Glutamatergic neuron (in vitro differentiated cells): ENCODE results near the gene GNAQ. TPM values are rescaled to one million over a fixed set of nuclear protein-coding genes. Genes with fewer than 3 reads are reported as not detected.

Experiments used
- DNase-seq: peaks from one replicate; pipeline ENCODE4 v3.0.0; 2022
- H3K27ac Mint-ChIP-seq: one replicate; pipeline ENCODE4 v1.8.0; 2020; ENCODE audit warnings: mild to moderate bottlenecking, mixed read lengths, inconsistent platforms; ENCODE audit not compliant: unreplicated experiment
- H3K27me3 Mint-ChIP-seq: one replicate; pipeline ENCODE4 v1.8.0; 2020; ENCODE audit warnings: mild to moderate bottlenecking, moderate library complexity, mixed read lengths, inconsistent platforms; ENCODE audit not compliant: unreplicated experiment
- H3K36me3 Mint-ChIP-seq: one replicate; pipeline ENCODE4 v1.8.0; 2020; ENCODE audit warnings: mild to moderate bottlenecking, mixed read lengths, inconsistent platforms; ENCODE audit not compliant: unreplicated experiment
- H3K4me1 Mint-ChIP-seq: one replicate; pipeline ENCODE4 v1.8.0; 2020; ENCODE audit warnings: mild to moderate bottlenecking, low read depth, mixed read lengths, inconsistent platforms; ENCODE audit not compliant: unreplicated experiment
- H3K4me3 Mint-ChIP-seq: one replicate; pipeline ENCODE4 v1.8.0; 2020; ENCODE audit warnings: mild to moderate bottlenecking, mixed read lengths, inconsistent platforms; ENCODE audit not compliant: unreplicated experiment
- H3K9me3 Mint-ChIP-seq: one replicate; pipeline ENCODE4 v1.8.0; 2020; ENCODE audit warnings: mild to moderate bottlenecking, moderate library complexity, mixed read lengths, inconsistent platforms; ENCODE audit not compliant: unreplicated experiment
- total RNA-seq: library from RNA; stranded (reverse); fragmentation: NEBNext Ultra II Directional; extraction: Animal tissue kit (Norgen Biotek cat#: 25700); gene quantifications from one replicate; pipeline ENCODE4 v1.2.1, GENCODE V29; 2021; ENCODE audit not compliant: unreplicated experiment
- TF ChIP-seq, protein P1 (sequence below): fragments of 200-600 bp; sonication (generic); IDR thresholded peaks from one replicate; pipeline ENCODE4 v1.5.0; 2021; ENCODE audit not compliant: partially characterized antibody, unreplicated experiment

The GNAQ gene
- total RNA-seq, 1 donor from 2014 or later, result 72.8 TPM

DNA sequence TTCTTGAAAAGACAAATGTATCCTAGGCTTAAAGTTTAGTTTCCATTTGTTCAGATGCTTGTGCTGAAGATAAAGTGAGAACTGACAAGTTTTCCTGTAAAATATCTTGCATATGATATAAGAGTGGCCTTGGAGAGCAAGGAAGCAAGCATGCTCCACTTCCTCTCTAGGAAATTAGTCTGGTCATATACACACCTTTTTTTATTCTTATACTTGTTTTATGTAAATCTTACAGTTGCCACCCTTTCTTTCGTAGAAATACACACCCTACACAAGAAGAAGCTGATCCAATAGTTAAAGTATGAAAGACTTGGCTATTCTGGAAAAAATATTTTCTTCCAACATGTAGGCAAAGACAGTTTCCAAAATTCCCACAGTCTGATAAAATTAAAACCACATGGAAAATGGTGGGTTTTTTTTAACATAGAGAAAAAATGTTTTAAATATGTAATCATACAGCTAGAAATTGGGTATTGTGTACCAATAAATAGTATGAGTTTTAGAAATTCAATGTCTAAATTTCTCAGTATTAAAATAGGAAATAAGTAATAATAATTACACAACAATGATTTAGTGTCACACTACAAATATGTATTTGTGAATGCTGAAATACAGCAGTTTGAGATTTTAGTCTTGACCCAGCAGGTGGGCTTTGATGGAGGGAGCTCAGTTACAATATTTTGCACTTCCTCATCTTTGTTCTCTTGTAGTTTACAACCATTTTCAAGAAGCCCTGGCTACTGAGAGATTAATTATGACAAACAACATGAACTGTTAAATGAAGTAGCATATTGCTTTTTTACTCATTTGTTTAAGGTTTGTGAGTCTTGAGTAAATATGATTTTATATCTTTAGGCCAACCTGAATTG lies 197.8 kb downstream of the GNAQ start:
- no peaks in the 10 kb centered on the region for H3K27me3 Mint-ChIP-seq
- no peak overlapping the region for H3K27ac Mint-ChIP-seq
- no peaks in the 10 kb centered on the region for H3K9me3 Mint-ChIP-seq
- no peaks in the 10 kb centered on the region for H3K36me3 Mint-ChIP-seq
- no peak overlapping the region for H3K4me3 Mint-ChIP-seq
- no peak for DNase-seq
- H3K4me1 Mint-ChIP-seq, result peaks cover 2% of the 10 kb centered on the region
- TF ChIP-seq, protein P1, sequence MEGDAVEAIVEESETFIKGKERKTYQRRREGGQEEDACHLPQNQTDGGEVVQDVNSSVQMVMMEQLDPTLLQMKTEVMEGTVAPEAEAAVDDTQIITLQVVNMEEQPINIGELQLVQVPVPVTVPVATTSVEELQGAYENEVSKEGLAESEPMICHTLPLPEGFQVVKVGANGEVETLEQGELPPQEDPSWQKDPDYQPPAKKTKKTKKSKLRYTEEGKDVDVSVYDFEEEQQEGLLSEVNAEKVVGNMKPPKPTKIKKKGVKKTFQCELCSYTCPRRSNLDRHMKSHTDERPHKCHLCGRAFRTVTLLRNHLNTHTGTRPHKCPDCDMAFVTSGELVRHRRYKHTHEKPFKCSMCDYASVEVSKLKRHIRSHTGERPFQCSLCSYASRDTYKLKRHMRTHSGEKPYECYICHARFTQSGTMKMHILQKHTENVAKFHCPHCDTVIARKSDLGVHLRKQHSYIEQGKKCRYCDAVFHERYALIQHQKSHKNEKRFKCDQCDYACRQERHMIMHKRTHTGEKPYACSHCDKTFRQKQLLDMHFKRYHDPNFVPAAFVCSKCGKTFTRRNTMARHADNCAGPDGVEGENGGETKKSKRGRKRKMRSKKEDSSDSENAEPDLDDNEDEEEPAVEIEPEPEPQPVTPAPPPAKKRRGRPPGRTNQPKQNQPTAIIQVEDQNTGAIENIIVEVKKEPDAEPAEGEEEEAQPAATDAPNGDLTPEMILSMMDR, result no peak

DNA sequence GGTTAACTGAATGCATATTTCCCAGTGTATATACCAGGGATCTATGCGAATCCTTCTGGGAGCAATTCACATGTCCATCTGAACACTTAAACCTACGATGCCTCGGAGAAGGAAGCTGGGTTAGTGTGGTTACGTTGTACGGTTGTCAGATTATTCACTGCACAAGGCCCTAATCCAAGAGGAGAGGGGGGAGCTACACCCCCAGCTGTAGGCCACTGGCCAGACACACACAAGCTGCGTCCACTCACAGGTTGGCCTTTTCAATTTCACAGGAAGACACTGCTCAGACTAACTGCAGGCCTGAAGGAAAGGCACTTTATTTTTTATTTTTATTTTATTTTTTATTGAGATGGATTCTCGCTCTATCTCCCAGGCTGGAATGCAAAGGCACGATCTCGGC lies 199.0 kb downstream of the GNAQ start:
- no peaks in the 10 kb centered on the region for H3K9me3 Mint-ChIP-seq

DNA sequence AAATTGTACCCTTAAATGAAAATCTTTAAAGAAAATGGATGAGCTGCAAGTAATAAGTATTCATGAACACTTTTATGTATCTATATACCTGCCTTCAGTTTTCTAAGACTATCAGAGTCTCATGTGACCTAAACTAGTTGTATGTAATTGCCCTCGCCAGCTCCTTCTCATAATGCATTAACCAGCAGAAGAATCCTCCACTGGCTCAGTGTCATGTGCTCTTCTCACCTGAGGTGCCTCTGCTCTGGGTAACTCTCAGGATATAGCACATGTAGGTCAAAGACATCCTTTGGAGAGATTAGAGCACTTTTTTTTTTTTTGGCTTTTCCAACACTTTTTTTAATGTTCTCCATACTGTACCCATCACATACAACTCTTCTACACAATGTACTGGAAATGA lies 199.8 kb downstream of the GNAQ start:
- DNase-seq, result no peak
- Mint-ChIP-seq H3K27me3 (no peaks in the 10 kb centered on the region), H3K4me3 (no peak overlapping the region), H3K4me1 (peaks cover 2% of the 10 kb centered on the region), H3K36me3 (no peaks in the 10 kb centered on the region), H3K27ac (no peak overlapping the region), H3K9me3 (no peaks in the 10 kb centered on the region)
- TF ChIP-seq, protein P1, result no peak

More for the DNA sequence above, 199.0 kb downstream of the GNAQ start:
- TF ChIP-seq, protein P1, result no peak
- Mint-ChIP-seq H3K27me3 (no peaks in the 10 kb centered on the region), H3K4me1 (peaks cover 2% of the 10 kb centered on the region), H3K4me3 (no peak overlapping the region), H3K36me3 (no peaks in the 10 kb centered on the region), H3K27ac (no peak overlapping the region)
- no peak for DNase-seq

DNA sequence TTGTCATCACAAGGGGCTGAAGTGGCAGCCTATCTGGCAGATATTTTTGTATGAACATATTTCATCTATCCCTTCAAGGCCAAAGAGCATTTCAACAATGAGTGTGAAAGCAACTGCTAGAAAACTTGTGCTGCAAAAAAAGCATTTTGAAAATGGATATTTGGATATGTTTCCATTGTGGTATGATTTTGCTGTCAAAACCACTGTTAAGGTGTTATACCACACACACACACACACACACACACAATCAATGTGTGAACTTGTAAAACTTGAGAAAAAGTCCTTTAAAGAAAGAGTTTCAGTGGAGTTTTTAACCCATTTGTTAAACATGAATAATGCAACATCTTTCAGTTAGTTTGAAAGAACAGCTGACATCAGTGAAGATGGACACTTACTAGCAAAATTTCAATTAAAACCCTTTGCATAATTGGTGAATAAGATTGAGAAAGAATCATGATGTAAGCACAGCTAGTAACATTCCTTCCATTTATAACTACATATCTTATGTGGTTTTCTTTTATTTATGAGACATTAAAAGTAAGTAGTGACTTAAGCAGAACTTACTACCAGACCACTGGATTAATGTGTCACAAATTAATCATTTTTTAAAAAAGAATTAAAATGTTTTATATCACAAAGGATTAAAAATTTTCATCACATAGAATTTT lies 200.9 kb downstream of the GNAQ start:
- Mint-ChIP-seq H3K36me3 (no peaks in the 10 kb centered on the region), H3K27me3 (no peaks in the 10 kb centered on the region), H3K27ac (no peak overlapping the region), H3K4me1 (peaks cover 2% of the 10 kb centered on the region), H3K4me3 (no peak overlapping the region), H3K9me3 (peaks cover 3% of the 10 kb centered on the region)
- TF ChIP-seq, protein P1, result no peak
- no peak for DNase-seq

DNA sequence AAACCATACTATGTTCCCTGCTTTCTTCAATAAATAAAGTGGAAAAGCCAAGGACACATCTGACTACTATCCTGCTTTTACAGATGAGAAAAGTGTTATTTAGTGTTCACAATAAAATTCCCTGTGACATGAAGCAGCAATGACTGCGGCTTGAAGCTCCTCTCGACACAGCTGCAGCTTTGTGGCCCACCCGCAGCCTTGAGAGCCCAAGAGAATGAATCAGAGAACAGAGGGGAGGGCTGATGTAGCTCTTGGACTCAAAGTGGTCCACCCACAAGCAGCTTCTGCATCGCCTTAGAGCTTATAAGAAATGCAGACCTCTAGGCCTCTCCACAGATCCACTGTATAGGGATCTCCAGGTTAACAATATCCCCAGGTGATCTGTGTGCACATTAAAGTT lies 202.2 kb downstream of the GNAQ start:
- H3K4me3 Mint-ChIP-seq, result no peak overlapping the region
- H3K9me3 Mint-ChIP-seq, result peaks cover 3% of the 10 kb centered on the region
- H3K27ac Mint-ChIP-seq, result no peak overlapping the region
- H3K36me3 Mint-ChIP-seq, result no peaks in the 10 kb centered on the region
- no peak for DNase-seq
- H3K27me3 Mint-ChIP-seq, result peaks cover 2% of the 10 kb centered on the region
- peaks cover 2% of the 10 kb centered on the region for H3K4me1 Mint-ChIP-seq
- TF ChIP-seq, protein P1, result no peak
